HG03175 (cell line): ENCODE results near the gene CHMP6.

Experiments
- ATAC-seq: cut with Tn5 transposase; IDR thresholded peaks from one replicate; pipeline ENCODE4 v1.9.1; 2021; ENCODE audit warnings: mild to moderate bottlenecking, moderate library complexity; ENCODE audit not compliant: unreplicated experiment

CHMP6 gene

DNA sequence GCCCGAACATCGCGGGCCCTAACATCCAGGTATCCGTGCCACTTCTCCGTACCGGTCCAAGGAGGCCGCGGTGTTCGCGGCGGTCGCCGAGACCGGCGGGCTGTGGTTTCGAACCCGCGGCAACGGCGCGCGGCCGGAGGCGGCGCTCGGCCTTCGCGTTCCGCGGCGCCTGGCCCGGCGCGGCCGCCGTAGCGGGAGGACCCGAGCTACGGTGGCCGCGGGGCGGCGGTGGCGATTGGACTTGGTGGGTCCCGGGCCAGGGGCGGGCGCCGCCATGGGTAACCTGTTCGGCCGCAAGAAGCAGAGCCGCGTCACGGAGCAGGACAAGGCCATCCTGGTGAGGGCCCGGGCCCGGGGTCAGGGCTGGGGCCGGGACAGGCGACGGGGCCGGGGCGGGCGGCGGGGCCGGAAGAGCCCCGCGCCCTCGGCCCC is at the start of gene CHMP6:
Gene CHMP6, plus strand, starts transcription at position 197 of the 432 bp plus-strand sequence. Its CDS starts 78 bp downstream, at position 275.
- ATAC-seq, result no peak

DNA sequence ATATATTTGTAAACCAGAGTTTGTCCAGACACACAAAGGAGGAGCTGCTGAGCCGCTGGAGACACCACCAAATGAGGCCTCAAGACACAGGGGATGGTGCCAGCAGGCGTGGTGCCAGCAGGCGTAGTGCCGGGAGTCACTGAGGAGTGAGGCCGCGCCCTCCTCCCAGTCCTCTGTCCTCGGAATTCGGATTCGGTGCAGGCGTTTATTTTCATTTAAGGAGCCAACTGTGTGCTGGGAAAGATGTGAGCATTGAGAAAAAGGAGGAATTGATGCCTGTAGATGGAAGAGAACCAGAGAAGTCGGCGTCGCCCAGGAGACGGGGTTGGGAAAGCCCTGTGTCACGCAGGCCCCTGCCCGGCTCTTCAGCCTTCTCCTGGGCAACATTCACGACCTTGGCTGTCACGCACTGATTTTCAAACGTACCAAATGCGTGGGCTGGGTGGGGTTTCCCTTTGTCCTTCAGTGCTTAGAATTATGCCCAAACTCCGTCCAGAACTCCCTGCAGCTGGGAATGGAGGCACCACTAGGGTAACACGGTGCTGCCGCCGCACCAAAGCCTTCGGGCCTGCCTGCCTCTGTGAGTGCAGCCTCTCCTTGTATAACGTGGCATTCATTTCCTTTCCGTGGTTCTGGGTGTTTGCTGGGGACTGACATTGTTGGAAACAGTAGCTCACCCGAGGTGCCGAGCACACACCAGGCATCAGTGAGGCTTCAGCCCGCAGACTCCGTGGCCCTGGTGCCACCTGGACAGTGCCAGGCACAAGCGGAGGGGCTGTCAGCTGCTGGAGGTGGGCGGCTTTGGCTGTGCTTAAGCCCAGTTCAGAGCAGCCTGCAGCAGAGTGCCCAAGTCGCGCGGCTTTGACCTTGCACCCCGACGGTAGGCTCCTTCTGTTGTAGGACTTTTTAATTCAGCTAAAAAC is 49.0 kb upstream of the CHMP6 start:
- no peak for ATAC-seq

DNA sequence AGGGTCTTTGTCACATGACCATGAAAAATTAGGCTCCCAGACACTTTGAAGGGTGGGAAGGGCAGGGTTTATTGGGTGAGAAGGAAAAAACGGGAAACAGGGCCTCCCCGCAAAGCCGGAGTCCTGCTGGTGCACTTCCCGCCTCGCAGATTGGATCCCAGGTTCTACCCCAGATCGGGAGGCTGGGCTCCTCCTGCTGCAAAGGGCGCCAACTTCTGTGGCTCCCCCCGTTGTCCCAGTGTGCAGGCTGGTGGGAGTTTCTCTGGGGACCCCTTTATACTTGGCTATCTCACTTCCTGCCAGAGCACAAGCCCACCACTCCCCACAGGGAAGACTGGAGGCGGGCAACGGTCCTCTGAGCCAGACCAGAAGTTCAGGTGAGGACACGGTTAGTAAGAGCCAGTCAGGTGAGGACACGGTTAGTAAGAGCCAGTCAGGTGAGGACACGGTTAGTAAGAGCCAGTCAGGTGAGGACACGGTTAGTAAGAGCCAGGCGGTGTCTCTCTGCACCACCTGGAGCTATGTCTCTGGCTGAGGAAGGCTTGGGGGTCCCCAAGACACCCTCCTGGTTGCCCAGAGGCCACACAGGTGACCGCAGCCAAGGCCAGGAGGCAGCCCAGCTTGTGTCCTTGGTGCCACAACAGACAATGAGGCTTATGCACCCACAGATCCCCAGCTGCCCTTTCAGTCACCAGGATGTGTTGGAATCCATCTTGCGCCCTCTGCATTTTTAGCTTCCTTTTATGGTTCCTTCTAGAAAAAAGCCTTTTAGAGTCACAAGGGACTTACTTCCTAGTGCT is 48.1 kb upstream of the CHMP6 start:
- no peak for ATAC-seq

DNA sequence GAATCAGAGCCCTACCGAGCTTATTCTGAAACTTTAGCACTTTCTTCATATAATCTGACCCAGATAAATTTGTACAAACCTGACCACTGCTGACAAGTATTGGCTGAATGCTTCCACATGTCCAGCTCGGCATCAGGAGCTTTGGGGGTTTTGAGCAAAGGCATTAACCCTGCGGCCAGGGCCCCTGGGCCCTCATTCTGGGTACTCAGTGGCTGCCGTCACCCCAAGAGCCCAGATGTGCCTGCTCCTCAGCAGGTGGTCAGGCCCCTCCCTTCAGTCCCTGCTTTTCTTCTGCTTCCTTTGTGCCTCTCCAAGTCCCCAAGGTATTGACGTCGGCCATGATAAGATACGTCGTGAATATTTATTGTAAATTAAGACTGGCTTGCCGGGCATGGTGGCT is 47.3 kb upstream of the CHMP6 start:
- no peak for ATAC-seq

DNA sequence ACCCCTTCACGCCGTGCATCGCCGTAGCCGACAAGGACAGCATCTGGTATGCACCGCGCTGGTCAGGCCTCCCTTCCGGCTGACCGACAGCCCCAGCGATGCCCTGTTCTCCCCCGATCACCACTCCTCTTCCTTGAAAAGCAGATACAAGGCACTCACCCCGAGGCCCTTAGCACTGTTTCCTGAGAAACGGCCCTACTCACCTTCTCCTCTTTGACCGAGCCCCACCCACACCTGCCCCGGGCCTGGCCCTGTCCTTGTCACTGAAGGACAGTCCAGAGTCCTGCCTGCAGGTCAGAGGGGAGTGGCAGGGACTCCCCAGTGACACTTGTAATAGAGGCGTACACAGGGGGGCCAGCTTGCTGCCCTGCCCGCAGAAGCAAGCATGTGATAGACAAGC is 45.9 kb upstream of the CHMP6 start:
- ATAC-seq, result no peak

DNA sequence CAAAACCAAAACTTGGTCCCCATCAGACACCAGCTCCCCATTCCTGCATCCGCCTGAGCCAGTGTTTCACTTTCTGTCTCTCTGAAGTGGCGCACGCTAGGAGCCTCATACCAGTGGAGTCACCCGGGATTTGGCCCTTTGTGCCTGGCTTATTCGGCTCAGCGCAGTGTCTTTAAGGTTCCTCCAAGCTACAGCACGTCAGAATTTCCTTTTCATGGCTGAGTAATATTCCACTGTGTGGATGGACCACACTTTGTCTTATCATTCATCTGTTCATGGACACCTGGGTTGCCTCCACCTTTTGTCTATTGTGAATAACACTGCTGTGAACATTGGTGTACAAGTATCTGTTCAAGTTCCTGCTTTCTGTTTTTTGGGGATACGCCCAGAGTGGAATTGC is 45.2 kb upstream of the CHMP6 start:
- ATAC-seq, result no peak

DNA sequence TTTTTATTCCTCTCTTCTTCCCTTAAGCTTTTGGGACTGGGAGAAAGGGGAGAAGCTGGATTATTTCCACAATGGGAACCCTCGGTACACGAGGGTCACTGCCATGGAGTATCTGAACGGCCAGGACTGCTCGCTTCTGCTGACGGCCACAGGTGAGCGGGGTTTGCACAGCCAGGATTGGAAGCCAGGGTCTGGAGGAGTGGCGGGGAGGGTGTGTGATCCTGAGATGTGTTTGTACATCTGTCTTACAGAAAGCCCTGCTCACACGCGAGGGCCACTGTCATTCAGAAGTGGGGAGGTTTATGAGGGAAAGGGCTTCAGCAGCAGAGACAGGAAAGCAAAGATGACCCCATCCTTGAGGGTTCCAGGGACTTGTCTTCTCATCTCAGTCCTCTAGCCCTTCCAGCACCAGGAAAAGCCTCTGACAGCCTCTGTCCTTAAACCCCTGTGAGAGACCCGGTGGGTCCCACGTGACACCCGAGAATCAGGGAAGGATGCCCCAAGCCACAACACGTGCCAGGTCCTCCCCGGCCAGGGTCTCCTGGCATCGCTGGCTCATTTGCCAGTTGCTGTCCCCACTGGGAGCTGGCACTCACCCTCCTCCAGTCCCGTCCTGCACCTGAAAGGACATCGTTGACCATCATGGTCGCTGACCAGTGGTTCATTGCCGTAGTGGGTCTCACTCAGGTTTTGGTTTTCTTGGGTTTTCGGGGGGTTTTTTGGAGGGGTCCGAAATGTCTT is 44.3 kb upstream of the CHMP6 start:
- ATAC-seq, result no peak

DNA sequence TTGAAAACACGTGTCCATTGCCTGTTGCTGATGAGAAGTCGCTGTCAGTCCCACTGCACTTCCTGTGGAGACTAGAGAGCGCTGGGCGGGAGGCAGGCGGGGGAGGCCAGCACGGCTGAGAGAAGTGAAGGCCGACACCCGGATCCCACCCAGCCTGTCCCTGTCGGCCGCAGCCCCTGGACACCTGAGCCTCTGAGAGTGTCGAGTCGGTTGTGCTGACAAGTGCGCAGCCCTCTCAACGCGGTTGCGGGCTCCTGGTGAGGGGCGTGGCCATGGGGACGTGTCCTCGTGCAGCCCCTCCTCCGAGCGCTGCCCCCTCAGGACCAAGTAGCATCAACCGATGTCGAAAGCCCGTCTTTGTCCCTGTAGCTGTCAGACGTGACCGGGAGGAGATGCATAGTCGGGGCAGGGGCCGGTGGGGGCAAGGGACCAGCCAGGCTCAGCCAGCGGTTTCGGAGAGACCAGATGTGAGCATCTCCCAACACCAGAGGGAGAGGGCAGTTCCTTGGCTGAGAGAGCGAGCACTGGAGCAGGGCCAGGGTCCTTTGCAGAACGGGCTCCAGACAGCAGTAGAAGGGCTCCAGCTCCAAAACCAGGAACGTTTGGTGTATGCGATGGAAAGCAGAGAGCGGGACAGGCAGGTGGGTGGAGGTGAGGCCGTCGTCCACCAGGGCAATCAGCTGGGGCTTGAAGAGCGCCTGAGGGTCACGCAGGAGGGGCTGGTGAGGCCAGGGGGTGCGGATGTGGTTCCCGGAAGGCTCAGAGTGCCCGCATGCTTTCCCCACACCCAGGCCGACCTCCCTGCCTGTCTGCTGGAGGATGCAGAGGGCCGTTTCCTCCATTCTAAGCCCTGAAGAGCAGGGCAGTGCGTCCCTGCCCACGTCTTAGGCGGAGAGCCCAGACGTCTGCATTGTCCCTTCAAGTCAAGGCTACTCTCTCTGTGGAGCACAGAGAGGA is 43.3 kb upstream of the CHMP6 start:
- no peak for ATAC-seq

DNA sequence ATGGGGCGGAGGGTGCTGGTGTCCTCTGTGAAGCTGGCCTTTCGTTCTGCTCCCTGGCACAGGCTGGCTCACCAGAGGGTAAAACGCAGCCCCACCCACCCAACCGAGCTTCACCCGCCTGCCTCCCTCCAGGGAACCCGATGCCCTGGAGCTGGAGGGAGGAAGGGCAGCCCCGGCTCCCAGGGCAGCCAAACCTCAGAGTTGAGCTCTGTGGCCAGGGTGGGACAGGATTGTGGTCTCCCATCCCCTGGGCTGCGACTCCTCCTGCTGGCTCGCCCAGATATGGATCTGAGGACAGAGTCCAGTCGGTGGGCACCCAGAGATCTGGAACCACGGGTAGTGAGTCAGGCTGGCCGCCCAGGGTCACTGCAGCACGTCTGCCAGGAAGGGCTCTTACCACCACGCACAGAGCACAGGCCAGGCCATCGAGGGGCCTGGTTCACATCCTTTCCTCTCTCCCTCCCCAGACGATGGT is 42.6 kb upstream of the CHMP6 start:
- ATAC-seq, result no peak

DNA sequence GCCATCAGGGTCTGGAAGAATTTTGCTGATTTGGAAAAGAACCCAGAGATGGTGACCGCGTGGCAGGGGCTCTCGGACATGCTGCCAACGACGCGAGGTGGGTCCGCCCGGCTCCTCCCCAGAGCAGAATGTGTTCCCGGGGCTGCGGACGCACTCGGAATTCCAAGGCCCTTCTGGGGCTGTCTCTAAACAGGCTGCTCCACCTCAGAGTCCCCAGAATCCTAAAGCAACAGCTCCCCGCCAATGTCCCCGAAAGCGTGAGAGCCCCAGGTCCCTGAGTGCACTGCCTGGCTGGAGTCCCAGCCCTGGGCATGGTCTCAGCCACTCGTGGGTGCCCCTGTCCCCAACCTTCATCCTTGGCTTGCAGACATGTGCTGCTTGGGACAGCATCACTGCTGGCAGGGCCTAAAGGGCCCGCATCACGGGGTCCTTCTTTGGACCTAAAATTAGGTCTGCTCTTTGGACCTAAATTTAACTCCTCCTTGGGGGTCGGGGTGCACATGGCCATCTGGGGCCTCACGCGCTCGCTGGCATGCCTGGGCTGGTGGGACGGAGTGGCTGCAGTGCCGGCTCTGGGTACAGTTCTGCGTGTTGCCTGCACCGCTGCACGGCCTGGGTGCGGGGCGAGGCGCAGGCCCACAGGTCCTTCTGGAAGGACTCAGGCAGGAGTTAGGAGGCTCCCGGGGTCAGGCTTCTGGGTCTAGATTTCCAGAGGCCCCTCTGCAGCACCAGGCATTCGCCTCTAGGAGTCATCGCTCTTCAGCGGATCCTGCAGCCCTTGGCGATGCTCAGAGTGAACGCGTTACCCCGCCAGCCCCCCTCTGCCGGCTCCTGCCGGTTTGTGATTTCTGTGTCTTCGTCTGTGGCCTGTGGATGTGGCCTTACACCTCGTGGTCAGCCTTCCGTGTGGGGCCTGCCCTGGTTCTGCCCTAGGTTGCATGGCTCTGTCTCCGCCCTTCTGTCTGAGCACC is 41.9 kb upstream of the CHMP6 start:
- ATAC-seq, result no peak

DNA sequence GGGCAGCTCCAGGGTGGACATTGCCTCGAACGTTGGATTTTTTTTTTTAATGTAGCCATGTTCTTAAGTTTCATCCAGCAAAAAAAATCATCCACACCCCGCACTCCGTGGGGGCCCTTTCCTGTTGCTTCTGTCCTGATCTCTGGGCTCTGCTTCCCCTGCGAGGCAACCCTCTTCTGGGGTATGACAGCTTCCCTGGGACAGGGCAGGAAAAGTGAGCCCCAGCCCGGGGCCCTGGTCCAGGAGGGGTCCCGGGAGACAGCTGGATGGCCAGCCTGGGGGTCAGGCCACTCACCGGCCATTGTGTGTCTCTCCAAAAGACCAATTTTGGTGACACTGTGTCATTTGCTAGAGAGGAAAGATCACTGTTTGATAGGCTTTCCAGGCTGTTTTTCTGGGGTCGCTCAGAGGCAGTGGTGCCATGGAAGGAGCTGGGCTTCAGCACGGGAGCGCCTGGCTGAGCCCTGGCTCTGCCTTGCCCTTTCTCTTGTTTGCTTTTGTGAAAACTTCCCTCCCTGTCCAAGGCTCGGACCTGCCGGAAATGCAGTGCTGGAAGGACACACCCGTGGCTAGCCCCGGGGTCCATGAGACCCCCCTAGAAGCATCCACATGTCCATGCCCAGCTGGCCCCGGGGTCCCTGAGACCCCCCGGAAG is 41.0 kb upstream of the CHMP6 start:
- no peak for ATAC-seq

DNA sequence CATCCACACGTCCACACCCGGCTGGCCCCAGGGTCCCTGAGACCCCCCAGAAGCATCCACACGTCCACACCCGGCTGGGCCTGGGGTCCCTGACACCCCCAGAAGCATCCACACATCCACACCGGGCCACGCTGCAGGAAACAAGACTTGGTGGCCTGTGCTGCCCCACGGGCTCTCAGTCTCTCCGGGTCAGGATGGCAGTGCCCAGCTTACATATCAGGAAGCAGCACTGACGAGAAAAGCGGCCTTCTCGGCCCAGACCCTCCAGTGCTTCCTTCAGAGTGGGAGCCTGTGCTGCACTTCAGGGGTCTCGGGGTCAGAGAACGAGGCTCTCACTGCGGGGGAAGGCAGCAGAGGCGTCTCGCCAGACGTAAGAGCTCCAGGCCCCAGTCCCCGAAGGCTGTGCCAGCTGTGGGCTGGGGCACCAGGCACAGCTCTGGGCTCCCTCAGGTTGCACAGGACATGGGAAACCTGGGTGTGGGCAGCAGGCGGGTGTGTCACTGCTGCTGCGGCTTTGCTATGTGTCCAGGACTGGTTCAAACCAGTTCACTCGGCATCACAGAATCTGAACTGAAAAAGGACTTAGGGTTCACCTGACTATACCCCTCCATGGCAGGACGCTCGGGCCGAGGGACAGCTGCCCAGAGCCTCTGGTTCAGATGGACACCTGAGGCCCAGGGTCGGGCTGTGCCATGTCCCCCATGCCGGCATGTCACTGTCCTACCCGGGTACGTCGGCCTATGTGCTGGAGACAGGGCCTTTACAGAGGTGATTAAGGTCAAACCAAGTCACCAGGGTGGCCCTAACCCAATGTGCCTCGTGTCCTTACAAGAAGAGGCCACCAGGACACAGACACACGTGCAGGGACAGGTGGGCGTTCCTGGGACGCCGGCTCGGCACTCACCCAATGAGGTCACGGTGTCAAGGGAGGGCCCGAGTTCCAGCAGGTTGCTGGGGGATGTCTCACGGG is 40.2 kb upstream of the CHMP6 start:
- ATAC-seq, result no peak

DNA sequence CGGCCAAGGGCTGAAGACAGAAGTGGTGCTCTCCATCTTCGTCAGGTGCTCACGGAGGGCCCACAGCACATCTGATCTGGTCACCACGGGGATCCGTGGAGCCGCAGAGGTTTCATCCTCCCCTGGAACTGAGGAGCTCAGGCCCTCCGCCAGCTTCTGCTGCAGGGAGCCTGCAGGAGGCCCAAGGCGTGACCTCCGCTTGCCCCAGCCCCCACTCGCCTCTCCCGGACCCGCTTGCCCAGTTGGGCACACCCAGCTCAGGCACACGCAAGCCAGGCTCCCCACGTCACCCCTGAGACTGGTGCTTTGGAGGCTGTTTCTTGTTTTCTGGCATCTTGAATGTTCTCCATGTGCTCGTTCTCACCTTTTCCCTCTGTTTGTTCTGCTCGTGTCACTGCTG is 39.4 kb upstream of the CHMP6 start:
- ATAC-seq, result no peak

DNA sequence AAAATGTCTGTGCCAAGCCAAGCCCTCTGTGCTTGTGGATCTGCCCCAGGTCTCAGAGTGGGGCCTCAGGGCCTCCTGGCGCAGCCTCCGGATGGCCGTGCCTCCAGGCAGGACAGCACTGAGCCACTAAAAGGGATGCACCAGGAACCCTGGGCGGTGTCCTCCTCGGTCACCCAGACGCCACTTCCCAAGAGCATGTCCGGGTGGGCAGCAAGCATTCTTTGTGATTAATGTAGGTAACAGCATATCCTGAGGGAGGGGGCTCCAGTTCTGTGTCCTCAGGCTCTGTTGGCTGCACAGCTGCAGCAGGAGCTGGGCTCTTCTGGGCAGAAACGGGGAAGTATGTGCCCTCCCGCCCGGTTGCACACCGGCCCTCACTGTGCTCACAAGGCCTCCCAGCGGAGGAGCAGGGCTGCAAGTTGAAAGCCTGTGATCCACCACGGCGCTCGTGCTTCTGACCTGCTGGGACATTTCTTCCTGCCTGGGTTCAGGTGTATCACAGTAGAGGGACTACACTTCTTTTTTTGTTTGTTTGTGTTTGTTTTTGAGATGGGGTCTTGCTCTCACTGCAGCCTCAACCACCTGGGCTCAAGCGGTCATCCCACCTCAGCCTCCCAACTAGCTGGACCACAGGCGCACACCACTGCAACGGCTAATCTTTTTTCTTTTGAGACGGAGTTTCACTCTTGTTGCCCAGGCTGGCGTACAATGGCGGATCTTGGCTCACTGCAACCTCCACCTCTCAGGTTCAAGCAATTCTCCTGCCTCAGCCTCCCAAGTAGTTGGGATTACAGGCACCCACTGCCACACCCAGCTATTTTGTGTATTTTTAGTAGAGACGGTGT is 37.9 kb upstream of the CHMP6 start:
- no peak for ATAC-seq

DNA sequence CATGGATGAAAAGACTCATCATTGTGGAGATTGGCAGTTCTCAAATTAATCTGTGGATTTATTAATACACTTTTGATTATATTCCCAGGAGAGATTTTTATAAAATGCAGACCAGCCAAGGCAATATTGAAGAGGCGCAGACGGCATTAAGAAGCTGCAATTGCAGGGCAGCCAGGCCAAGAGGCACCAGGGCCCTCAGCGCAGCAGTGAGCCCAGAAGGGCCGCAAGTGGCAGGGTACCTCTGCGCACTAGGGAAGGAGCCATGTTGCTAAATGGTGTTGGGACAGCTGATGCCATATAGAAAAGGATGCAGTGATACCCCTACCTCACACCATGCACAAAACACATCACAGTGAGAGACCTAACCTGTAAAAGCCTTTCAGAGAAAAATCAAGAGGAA is 36.6 kb upstream of the CHMP6 start:
- ATAC-seq, result no peak

DNA sequence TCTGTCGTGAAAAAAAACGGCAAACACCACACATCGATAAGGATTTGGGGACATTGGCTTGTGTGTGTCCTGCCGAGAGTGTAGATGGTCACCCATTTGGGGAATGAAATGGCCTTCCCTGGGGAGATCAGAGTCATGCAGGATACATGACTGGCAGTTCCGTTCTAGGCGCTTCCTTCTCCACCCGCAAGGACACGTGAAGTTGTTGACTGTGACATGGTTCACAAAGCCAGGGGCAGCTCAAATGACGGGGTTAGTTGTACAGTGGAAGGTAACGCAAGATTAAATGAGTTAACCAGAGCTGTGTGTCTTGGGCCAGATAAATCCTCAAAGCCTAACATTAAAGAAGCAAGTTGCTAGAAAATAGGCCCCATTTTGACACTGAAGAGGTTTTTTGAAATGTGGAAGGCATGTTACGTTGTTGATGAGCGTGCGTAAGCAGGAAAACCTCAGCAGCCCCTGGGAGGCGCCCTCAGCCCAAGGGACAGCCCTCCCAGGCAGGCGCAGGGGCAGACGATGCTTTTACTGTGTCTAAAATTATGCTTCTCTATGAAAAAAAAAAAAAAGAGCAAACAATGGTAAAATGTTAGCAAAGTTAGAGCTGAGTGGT is 35.9 kb upstream of the CHMP6 start:
- ATAC-seq, result no peak
